Ecto neural progenitor cell (in vitro differentiated cells): ENCODE data around the gene AQP12B.
"Not testable (repeated sequence)": the region's sequence is repeated elsewhere in the genome, so short reads cannot be mapped to it uniquely, and the experiment has no call there.

Experiments used
- DNase-seq: peaks from one replicate; pipeline ENCODE4 v3.0.0-alpha.2; 2018; ENCODE audit warnings: low spot score

The AQP12B gene

GRCh38 chr2:240683329-240683979 is 769 bp upstream of the AQP12B start:
- not testable (repeated sequence) for DNase-seq

GRCh38 chr2:240680185-240680584 is 2.5 kb downstream of the AQP12B start:
- DNase-seq = not testable (repeated sequence)

- DNase-seq = not testable (repeated sequence)
Observed at GRCh38 chr2:240678909-240679308, 3.8 kb downstream of the AQP12B start.

- DNase-seq = not testable (repeated sequence)
Observed at GRCh38 chr2:240678043-240678442, 4.6 kb downstream of the AQP12B start.

GRCh38 chr2:240675345-240675744 is 7.3 kb downstream of the AQP12B start:
- not testable (repeated sequence) for DNase-seq

GRCh38 chr2:240674461-240675184 is 8.1 kb downstream of the AQP12B start:
- DNase-seq = not testable (repeated sequence)

- no peak for DNase-seq
Observed at GRCh38 chr2:240672701-240673190, 9.9 kb downstream of the AQP12B start.

- no peak for DNase-seq
Observed at GRCh38 chr2:240672076-240672700, 10.5 kb downstream of the AQP12B start.

- no peak for DNase-seq
Observed at GRCh38 chr2:240670950-240671349, 11.7 kb downstream of the AQP12B start.

GRCh38 chr2:240670402-240670801 is 12.3 kb downstream of the AQP12B start:
- no peak for DNase-seq

- DNase-seq = no peak
Observed at GRCh38 chr2:240664622-240665021, 18.1 kb downstream of the AQP12B start.

GRCh38 chr2:240663546-240664190 is 19.0 kb downstream of the AQP12B start:
- peak; percentile 7 for DNase-seq

- peak; percentile 3 for DNase-seq
Observed at GRCh38 chr2:240662681-240663080, 20.0 kb downstream of the AQP12B start.

GRCh38 chr2:240659883-240660282 is 22.8 kb downstream of the AQP12B start:
- not testable (repeated sequence) for DNase-seq

- peak; percentile 36 for DNase-seq
Observed at GRCh38 chr2:240655931-240656886, 26.5 kb downstream of the AQP12B start.

GRCh38 chr2:240651185-240651584 is 31.5 kb downstream of the AQP12B start:
- DNase-seq = peak; percentile 10

- DNase-seq = peak; percentile 24
Observed at GRCh38 chr2:240650254-240650965, 32.3 kb downstream of the AQP12B start.

- peak; percentile 44 for DNase-seq
Observed at GRCh38 chr2:240649331-240649730, 33.4 kb downstream of the AQP12B start.

- DNase-seq = peak; percentile 46
Observed at GRCh38 chr2:240648650-240649275, 33.9 kb downstream of the AQP12B start.

GRCh38 chr2:240648155-240648649 is 34.5 kb downstream of the AQP12B start:
- peak; percentile 45 for DNase-seq
